Fibroblast of lung (primary cell): ENCODE results near the gene ANKRD13D.

Experiments used
- CTCF ChIP-seq, 2 donors: IDR thresholded peaks in 1 of 2; conservative IDR thresholded peaks in 1 of 2; 1 replicate in 1 of 2; 2 replicates in 1 of 2; pipeline ENCODE4 v1.5.1; 2011 to 2012; ENCODE audit warnings: low read length in 2 of 2, control low read depth in 1 of 2, inconsistent platforms in 1 of 2, low read depth in 1 of 2, mild to moderate bottlenecking in 1 of 2
- EZH2 ChIP-seq: IDR thresholded peaks from 2 replicates; pipeline ENCODE4 v1.5.1; 2012; ENCODE audit warnings: low read length, control low read depth, mild to moderate bottlenecking; ENCODE audit errors: missing control alignments

GRCh38 chr11:67323526-67323925 is 34.4 kb downstream of the ANKRD13D start:
- no peak for TF ChIP-seq CTCF (conservative IDR thresholded peaks at IDR 0.05 in 1 of 2, IDR thresholded peaks at IDR 0.05 in 1 of 2; ENCODE audit: low read depth in 1 of 2, low read length in 2 of 2)
- no peak for TF ChIP-seq EZH2
